C4-2B (cell line): Measurements from ENCODE around the gene FBXL17.

Source experiments
- CTCF ChIP-seq: fragments of 450-650 bp; conservative IDR thresholded peaks from 2 replicates; pipeline ENCODE4 v1.5.1; 2017; ENCODE audit warnings: mild to moderate bottlenecking
- ZFX ChIP-seq: fragments of 450-650 bp; IDR thresholded peaks from 2 replicates; pipeline ENCODE4 v1.6.1; 2017

DNA sequence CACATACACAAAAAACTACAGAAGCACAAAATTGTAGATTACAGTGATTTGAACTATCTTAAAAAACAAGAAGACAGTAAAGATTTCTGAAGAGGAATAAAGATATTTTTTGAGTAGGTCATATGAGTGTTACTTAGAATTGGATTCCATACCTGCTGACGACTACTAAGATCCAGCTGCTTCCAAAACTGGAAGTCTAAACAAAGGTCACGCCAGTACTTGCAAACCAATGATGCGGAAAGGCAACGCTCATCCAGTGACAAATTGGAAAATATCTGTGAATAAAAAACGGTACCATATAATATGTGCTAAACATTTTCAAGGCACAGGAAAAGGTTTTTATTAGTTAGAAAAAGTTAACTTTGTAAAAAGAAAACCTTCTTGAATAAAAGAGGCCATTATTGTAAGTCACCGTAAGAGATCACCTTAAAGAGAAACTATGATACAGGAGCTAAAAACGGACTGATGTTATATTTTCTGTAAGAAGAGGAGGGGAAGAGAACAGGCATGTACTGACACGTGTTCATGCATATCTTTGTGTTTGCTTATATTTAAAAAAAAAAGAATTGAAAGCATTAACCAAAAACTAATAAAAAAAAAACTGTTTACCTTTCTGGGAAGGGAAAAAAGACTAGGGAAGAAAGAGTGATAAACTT lies 14.1 kb downstream of the FBXL17 start:
- TF ChIP-seq CTCF (no peak), ZFX (no peak)
